Lower leg skin (tissue), 3 donors: ENCODE measurements around the gene CARD10.

ENCODE experiments used
- CTCF ChIP-seq, 3 donors: fragments of 450-650 bp; IDR thresholded peaks; one replicate each; pipeline ENCODE4 v1.5.1; 2016; ENCODE audit warnings: antibody characterized with exemption in 3 of 3, mild to moderate bottlenecking in 3 of 3, moderate library complexity in 2 of 3
- POLR2A ChIP-seq, 2 donors: fragments of 450-650 bp; IDR thresholded peaks; one replicate each; pipeline ENCODE4 v1.6.1; 2016 to 2017; ENCODE audit warnings: antibody characterized with exemption in 2 of 2, mild to moderate bottlenecking in 1 of 2, moderate library complexity in 1 of 2

- TF ChIP-seq POLR2A (IDR thresholded peaks at IDR 0.05) (no peak), CTCF (IDR thresholded peaks at IDR 0.05) (no peak)
Measured at GRCh38 chr22:37467391-37467955, 51.7 kb downstream of the CARD10 start.
